GM23338 (cell line): ENCODE data around the gene CRADD. TPM values are rescaled to one million over a fixed set of nuclear protein-coding genes. Genes with fewer than 3 reads are reported as not detected.

Source experiments
- ATAC-seq: fragments of 200-7000 bp; cut with Tn5 transposase; 3 replicates; pipeline ENCODE4 v1.9.1; 2020
- DNase-seq: peaks from one replicate; pipeline ENCODE4 v3.0.0-alpha.2; 2015; ENCODE audit warnings: low spot score
- H2AFZ ChIP-seq: fragments of 200-600 bp; sonication (generic); 2 replicates; pipeline ENCODE4 v1.8.0; 2016; ENCODE audit warnings: antibody characterized with exemption, mild to moderate bottlenecking, moderate library complexity
- H3F3A ChIP-seq: fragments of 200-600 bp; sonication (generic); replicated peaks from 2 replicates; pipeline ENCODE4 v1.8.0; 2017; ENCODE audit warnings: antibody characterized with exemption, mixed run types, low read depth
- H3K27ac ChIP-seq: fragments of 200-600 bp; sonication (generic); 2 replicates; pipeline ENCODE4 v1.6.1; 2016; ENCODE audit warnings: low read depth
- H3K27me3 ChIP-seq: fragments of 200-600 bp; sonication (generic); 2 replicates; pipeline ENCODE4 v1.8.0; 2016; ENCODE audit warnings: mild to moderate bottlenecking, mixed run types, moderate library complexity; ENCODE audit not compliant: insufficient read depth
- H3K36me3 ChIP-seq: fragments of 200-600 bp; sonication (generic); 2 replicates; pipeline ENCODE4 v1.8.0; 2016; ENCODE audit warnings: mild to moderate bottlenecking; ENCODE audit not compliant: insufficient read depth
- H3K4me1 ChIP-seq: fragments of 200-600 bp; sonication (generic); 2 replicates; pipeline ENCODE4 v1.8.0; 2016; ENCODE audit warnings: mild to moderate bottlenecking, moderate library complexity; ENCODE audit not compliant: insufficient read depth
- H3K4me2 ChIP-seq: fragments of 200-600 bp; sonication (generic); 2 replicates; pipeline ENCODE4 v1.7.1; 2017; ENCODE audit warnings: mixed run types
- H3K4me3 ChIP-seq: fragments of 200-600 bp; sonication (generic); 2 replicates; pipeline ENCODE4 v1.6.1; 2016; ENCODE audit warnings: mixed run types
- H3K79me2 ChIP-seq: fragments of 200-600 bp; sonication (generic); replicated peaks from 2 replicates; pipeline ENCODE4 v1.8.0; 2017; ENCODE audit warnings: mild to moderate bottlenecking; ENCODE audit not compliant: insufficient read depth
- H3K9me2 ChIP-seq: fragments of 200-600 bp; sonication (generic); 2 replicates; pipeline ENCODE4 v1.8.0; 2017; ENCODE audit not compliant: insufficient read depth
- H4K20me1 ChIP-seq: fragments of 200-600 bp; sonication (generic); replicated peaks from 2 replicates; pipeline ENCODE4 v1.8.0; 2017; ENCODE audit warnings: mild to moderate bottlenecking; ENCODE audit not compliant: insufficient read depth
- H3K27ac Mint-ChIP-seq: 2 replicates; pipeline ENCODE4 v1.8.0; 2020; ENCODE audit warnings: inconsistent platforms, mild to moderate bottlenecking, moderate library complexity, mixed read lengths
- H3K27me3 Mint-ChIP-seq: 3 replicates; pipeline ENCODE4 v1.8.0; 2022; ENCODE audit warnings: low read depth, mild to moderate bottlenecking, moderate library complexity, mixed read lengths, inconsistent platforms; ENCODE audit not compliant: insufficient read depth, poor library complexity
- H3K36me3 Mint-ChIP-seq: 3 replicates; pipeline ENCODE4 v1.8.0; 2021; ENCODE audit warnings: low read depth, mild to moderate bottlenecking, inconsistent platforms, moderate library complexity, mixed read lengths
- H3K4me1 Mint-ChIP-seq: 3 replicates; pipeline ENCODE4 v1.8.0; 2020; ENCODE audit warnings: mild to moderate bottlenecking, inconsistent platforms, mixed read lengths
- H3K4me3 Mint-ChIP-seq: 3 replicates; pipeline ENCODE4 v1.8.0; 2021; ENCODE audit warnings: moderate library complexity, mild to moderate bottlenecking, inconsistent platforms, mixed read lengths
- H3K9me3 Mint-ChIP-seq: 3 replicates; pipeline ENCODE4 v1.8.0; 2020; ENCODE audit warnings: moderate library complexity, mild to moderate bottlenecking, inconsistent platforms, mixed read lengths
- CREB1 ChIP-seq: fragments of 250-450 bp; sonication (Bioruptor Pico); IDR thresholded peaks from 2 replicates; pipeline ENCODE4 v1.5.0; 2020; ENCODE audit warnings: low read depth, mild to moderate bottlenecking, moderate library complexity
- EZH2 ChIP-seq: fragments of 200-600 bp; sonication (generic); IDR thresholded peaks from one replicate; pipeline ENCODE4 v1.8.0; 2017; ENCODE audit warnings: antibody characterized with exemption, mild to moderate bottlenecking, low read depth; ENCODE audit not compliant: unreplicated experiment
- EZH2phosphoT487 ChIP-seq: fragments of 200-600 bp; sonication (generic); IDR thresholded peaks from one replicate; pipeline ENCODE4 v1.8.1; 2018; ENCODE audit warnings: antibody characterized with exemption; ENCODE audit not compliant: unreplicated experiment
- JUNB ChIP-seq: IDR thresholded peaks from one replicate; pipeline ENCODE4 v1.6.1; 2016; ENCODE audit warnings: antibody characterized with exemption; ENCODE audit not compliant: unreplicated experiment
- NANOG ChIP-seq: IDR thresholded peaks from 2 replicates; pipeline ENCODE4 v1.6.1; 2016; ENCODE audit warnings: antibody characterized with exemption, borderline replicate concordance
- POLR2AphosphoS5 ChIP-seq: IDR thresholded peaks from 2 replicates; pipeline ENCODE4 v1.6.1; 2016; ENCODE audit warnings: antibody characterized with exemption, low read depth
- STAT1 ChIP-seq: IDR thresholded peaks from one replicate; pipeline ENCODE4 v1.6.1; 2016; ENCODE audit warnings: antibody characterized with exemption; ENCODE audit not compliant: unreplicated experiment
- ZNF114 ChIP-seq: fragments of 250-450 bp; sonication (Bioruptor Pico); IDR thresholded peaks from 2 replicates; pipeline ENCODE4 v1.5.0; 2020; ENCODE audit warnings: mild to moderate bottlenecking, moderate library complexity
- ZNF331 ChIP-seq: fragments of 250-450 bp; sonication (Bioruptor Pico); IDR thresholded peaks from 2 replicates; pipeline ENCODE4 v1.5.0; 2020; ENCODE audit warnings: low read depth, mild to moderate bottlenecking, moderate library complexity
- polyA plus RNA-seq: library from polyadenylated mRNA; unstranded; fragments of >200 nt; fragmentation: Nextera tagmentation; extraction: Ambion mirVana; gene quantifications from 2 replicates; pipeline ENCODE4 v1.2.1, GENCODE V29; 2016
- total RNA-seq: library from RNA; depleted of rRNA; stranded (reverse); fragments of >200 nt; shearing (Covaris generic); gene quantifications from 2 replicates; pipeline ENCODE4 v1.2.3, GENCODE V29; 2014
- TF ChIP-seq, protein P1 (sequence below), 2 experiments: fragments of 200-600 bp in 1 of 2; sonication (generic) in 1 of 2; conservative IDR thresholded peaks; 2 replicates each; pipeline versions ENCODE4 v1.5.1 to v1.6.1; 2016 to 2017; ENCODE audit warnings: antibody characterized with exemption in 2 of 2, low read depth in 2 of 2, mild to moderate bottlenecking in 2 of 2, moderate library complexity in 1 of 2
- TF ChIP-seq, protein P2 (sequence below): fragments of 250-450 bp; sonication (Bioruptor Pico); IDR thresholded peaks from 2 replicates; pipeline ENCODE4 v1.5.0; 2020; ENCODE audit warnings: mild to moderate bottlenecking, moderate library complexity
- TF ChIP-seq, protein P3 (sequence below): IDR thresholded peaks from one replicate; pipeline ENCODE4 v1.6.1; 2018; ENCODE audit warnings: antibody characterized with exemption; ENCODE audit not compliant: unreplicated experiment
- TF ChIP-seq, protein P4 (sequence below): IDR thresholded peaks from 2 replicates; pipeline ENCODE4 v1.6.1; 2016; ENCODE audit warnings: antibody characterized with exemption

The CRADD gene
- total and polyA plus RNA-seq, 2 experiments from 2014 or later, result 6.3 to 27.9 TPM

DNA sequence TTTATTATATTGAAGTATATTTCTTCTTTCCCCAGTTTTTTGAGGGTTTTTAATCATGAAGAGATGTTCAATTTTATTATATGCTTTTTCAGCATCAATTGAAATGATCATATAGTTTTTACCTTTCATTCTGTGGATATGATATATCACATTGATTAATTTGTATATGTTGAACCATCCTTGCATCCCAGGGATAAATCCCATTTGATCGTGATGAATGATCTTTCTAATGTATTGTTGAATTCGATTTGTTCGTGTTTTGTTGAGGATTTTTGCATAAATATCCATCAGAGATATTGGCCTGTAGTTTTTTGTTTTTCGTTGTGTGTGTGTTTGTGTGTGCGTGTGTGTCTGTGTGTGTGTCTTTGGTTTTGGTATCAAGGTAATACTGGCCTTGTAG, 196.4 kb downstream of the CRADD start:
- no peak overlapping the region for H2AFZ ChIP-seq
- no peak overlapping the region for H3K4me2 ChIP-seq
- H3K27me3 ChIP-seq, result no peaks in the 10 kb centered on the region
- H3K4me3 Mint-ChIP-seq, result no peak overlapping the region
- H4K20me1 ChIP-seq, result no peaks in the 10 kb centered on the region
- H3K4me3 ChIP-seq, result no peak overlapping the region
- H3K9me2 ChIP-seq, result no peaks in the 10 kb centered on the region; the same call in 1 of the 2 replicates
- ATAC-seq (no peak), DNase-seq (no peak)
- no peak overlapping the region for H3K27ac Mint-ChIP-seq
- H3K4me1 ChIP-seq, result no peaks in the 10 kb centered on the region
- no peaks in the 10 kb centered on the region for H3K79me2 ChIP-seq
- H3K36me3 Mint-ChIP-seq, result peaks cover 8% of the 10 kb centered on the region; the same call in 2 of the 3 replicates
- H3K4me1 Mint-ChIP-seq, result no peaks in the 10 kb centered on the region
- H3F3A ChIP-seq, result no peaks in the 10 kb centered on the region
- H3K9me3 Mint-ChIP-seq, result peaks cover 36% of the 10 kb centered on the region
- H3K27me3 Mint-ChIP-seq, result peaks cover 2% of the 10 kb centered on the region
- H3K36me3 ChIP-seq, result no peaks in the 10 kb centered on the region; the same call in 1 of the 2 replicates
- H3K27ac ChIP-seq, result no peak overlapping the region
- TF ChIP-seq NANOG (no peak), EZH2phosphoT487 (no peak), JUNB (no peak), CREB1 (CRISPR knock-in tag) (no peak), ZNF331 (CRISPR knock-in tag) (no peak), EZH2 (no peak), STAT1 (no peak), POLR2AphosphoS5 (no peak), ZNF114 (CRISPR knock-in tag) (no peak)
- TF ChIP-seq, protein P1, sequence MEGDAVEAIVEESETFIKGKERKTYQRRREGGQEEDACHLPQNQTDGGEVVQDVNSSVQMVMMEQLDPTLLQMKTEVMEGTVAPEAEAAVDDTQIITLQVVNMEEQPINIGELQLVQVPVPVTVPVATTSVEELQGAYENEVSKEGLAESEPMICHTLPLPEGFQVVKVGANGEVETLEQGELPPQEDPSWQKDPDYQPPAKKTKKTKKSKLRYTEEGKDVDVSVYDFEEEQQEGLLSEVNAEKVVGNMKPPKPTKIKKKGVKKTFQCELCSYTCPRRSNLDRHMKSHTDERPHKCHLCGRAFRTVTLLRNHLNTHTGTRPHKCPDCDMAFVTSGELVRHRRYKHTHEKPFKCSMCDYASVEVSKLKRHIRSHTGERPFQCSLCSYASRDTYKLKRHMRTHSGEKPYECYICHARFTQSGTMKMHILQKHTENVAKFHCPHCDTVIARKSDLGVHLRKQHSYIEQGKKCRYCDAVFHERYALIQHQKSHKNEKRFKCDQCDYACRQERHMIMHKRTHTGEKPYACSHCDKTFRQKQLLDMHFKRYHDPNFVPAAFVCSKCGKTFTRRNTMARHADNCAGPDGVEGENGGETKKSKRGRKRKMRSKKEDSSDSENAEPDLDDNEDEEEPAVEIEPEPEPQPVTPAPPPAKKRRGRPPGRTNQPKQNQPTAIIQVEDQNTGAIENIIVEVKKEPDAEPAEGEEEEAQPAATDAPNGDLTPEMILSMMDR (conservative IDR thresholded peaks at IDR 0.05; ENCODE audit: low read depth in 2 of 2), result no peak
- TF ChIP-seq, protein P2, sequence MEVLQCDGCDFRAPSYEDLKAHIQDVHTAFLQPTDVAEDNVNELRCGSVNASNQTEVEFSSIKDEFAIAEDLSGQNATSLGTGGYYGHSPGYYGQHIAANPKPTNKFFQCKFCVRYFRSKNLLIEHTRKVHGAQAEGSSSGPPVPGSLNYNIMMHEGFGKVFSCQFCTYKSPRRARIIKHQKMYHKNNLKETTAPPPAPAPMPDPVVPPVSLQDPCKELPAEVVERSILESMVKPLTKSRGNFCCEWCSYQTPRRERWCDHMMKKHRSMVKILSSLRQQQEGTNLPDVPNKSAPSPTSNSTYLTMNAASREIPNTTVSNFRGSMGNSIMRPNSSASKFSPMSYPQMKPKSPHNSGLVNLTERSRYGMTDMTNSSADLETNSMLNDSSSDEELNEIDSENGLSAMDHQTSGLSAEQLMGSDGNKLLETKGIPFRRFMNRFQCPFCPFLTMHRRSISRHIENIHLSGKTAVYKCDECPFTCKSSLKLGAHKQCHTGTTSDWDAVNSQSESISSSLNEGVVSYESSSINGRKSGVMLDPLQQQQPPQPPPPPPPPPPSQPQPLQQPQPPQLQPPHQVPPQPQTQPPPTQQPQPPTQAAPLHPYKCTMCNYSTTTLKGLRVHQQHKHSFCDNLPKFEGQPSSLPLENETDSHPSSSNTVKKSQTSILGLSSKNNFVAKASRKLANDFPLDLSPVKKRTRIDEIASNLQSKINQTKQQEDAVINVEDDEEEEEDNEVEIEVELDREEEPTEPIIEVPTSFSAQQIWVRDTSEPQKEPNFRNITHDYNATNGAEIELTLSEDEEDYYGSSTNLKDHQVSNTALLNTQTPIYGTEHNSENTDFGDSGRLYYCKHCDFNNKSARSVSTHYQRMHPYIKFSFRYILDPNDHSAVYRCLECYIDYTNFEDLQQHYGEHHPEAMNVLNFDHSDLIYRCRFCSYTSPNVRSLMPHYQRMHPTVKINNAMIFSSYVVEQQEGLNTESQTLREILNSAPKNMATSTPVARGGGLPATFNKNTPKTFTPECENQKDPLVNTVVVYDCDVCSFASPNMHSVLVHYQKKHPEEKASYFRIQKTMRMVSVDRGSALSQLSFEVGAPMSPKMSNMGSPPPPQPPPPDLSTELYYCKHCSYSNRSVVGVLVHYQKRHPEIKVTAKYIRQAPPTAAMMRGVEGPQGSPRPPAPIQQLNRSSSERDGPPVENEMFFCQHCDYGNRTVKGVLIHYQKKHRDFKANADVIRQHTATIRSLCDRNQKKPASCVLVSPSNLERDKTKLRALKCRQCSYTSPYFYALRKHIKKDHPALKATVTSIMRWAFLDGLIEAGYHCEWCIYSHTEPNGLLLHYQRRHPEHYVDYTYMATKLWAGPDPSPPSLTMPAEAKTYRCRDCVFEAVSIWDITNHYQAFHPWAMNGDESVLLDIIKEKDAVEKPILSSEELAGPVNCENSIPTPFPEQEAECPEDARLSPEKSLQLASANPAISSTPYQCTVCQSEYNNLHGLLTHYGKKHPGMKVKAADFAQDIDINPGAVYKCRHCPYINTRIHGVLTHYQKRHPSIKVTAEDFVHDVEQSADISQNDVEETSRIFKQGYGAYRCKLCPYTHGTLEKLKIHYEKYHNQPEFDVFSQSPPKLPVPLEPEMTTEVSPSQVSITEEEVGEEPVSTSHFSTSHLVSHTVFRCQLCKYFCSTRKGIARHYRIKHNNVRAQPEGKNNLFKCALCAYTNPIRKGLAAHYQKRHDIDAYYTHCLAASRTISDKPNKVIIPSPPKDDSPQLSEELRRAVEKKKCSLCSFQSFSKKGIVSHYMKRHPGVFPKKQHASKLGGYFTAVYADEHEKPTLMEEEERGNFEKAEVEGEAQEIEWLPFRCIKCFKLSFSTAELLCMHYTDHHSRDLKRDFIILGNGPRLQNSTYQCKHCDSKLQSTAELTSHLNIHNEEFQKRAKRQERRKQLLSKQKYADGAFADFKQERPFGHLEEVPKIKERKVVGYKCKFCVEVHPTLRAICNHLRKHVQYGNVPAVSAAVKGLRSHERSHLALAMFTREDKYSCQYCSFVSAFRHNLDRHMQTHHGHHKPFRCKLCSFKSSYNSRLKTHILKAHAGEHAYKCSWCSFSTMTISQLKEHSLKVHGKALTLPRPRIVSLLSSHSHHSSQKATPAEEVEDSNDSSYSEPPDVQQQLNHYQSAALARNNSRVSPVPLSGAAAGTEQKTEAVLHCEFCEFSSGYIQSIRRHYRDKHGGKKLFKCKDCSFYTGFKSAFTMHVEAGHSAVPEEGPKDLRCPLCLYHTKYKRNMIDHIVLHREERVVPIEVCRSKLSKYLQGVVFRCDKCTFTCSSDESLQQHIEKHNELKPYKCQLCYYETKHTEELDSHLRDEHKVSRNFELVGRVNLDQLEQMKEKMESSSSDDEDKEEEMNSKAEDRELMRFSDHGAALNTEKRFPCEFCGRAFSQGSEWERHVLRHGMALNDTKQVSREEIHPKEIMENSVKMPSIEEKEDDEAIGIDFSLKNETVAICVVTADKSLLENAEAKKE (CRISPR knock-in tag), result no peak
- TF ChIP-seq, protein P3, sequence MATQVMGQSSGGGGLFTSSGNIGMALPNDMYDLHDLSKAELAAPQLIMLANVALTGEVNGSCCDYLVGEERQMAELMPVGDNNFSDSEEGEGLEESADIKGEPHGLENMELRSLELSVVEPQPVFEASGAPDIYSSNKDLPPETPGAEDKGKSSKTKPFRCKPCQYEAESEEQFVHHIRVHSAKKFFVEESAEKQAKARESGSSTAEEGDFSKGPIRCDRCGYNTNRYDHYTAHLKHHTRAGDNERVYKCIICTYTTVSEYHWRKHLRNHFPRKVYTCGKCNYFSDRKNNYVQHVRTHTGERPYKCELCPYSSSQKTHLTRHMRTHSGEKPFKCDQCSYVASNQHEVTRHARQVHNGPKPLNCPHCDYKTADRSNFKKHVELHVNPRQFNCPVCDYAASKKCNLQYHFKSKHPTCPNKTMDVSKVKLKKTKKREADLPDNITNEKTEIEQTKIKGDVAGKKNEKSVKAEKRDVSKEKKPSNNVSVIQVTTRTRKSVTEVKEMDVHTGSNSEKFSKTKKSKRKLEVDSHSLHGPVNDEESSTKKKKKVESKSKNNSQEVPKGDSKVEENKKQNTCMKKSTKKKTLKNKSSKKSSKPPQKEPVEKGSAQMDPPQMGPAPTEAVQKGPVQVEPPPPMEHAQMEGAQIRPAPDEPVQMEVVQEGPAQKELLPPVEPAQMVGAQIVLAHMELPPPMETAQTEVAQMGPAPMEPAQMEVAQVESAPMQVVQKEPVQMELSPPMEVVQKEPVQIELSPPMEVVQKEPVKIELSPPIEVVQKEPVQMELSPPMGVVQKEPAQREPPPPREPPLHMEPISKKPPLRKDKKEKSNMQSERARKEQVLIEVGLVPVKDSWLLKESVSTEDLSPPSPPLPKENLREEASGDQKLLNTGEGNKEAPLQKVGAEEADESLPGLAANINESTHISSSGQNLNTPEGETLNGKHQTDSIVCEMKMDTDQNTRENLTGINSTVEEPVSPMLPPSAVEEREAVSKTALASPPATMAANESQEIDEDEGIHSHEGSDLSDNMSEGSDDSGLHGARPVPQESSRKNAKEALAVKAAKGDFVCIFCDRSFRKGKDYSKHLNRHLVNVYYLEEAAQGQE, result no peak
- TF ChIP-seq, protein P4, sequence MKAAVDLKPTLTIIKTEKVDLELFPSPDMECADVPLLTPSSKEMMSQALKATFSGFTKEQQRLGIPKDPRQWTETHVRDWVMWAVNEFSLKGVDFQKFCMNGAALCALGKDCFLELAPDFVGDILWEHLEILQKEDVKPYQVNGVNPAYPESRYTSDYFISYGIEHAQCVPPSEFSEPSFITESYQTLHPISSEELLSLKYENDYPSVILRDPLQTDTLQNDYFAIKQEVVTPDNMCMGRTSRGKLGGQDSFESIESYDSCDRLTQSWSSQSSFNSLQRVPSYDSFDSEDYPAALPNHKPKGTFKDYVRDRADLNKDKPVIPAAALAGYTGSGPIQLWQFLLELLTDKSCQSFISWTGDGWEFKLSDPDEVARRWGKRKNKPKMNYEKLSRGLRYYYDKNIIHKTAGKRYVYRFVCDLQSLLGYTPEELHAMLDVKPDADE, result no peak
